B cell (primary cell): ENCODE measurements around the gene RAP1GAP2. TPM values are rescaled to one million over a fixed set of nuclear protein-coding genes. Genes with fewer than 3 reads are reported as not detected.
A peak's percentile ranks its signal among the peaks of the same experiment; 100 is the strongest.
"Not testable (repeated sequence)": the region's sequence is repeated elsewhere in the genome, so short reads cannot be mapped to it uniquely, and the experiment has no call there.

Source experiments
- ATAC-seq: fragments of 200-7000 bp; cut with Tn5 transposase; one replicate; pipeline ENCODE4 v1.10.0; 2021; ENCODE audit warnings: low read depth, mild to moderate bottlenecking, moderate number of reproducible peaks, moderate library complexity
- CTCF ChIA-PET: fragments of 350-600 bp; sonication (Branson Sonifier 250); formaldehyde crosslinking; loops from one replicate; lab custom pipeline; 2021; ENCODE audit warnings: antibody characterized with exemption, inconsistent platforms; lab: Charles Lee
- POLR2A ChIA-PET: fragments of 350-600 bp; sonication (Branson Sonifier 250); formaldehyde crosslinking; loops from one replicate; lab custom pipeline; 2021; ENCODE audit warnings: antibody characterized with exemption; lab: Charles Lee
- DNase-seq: peaks from one replicate; pipeline ENCODE4 v3.0.0; 2013
- H2AFZ ChIP-seq: 2 replicates; pipeline ENCODE4 v1.6.1; 2012; ENCODE audit warnings: mild to moderate bottlenecking, low read depth, low read length; ENCODE audit not compliant: insufficient read depth, poor library complexity, severe bottlenecking
- H3K27ac ChIP-seq, 2 donors: 1 replicate in 1 of 2; 2 replicates in 1 of 2; pipeline ENCODE4 v1.5.1; 2012 to 2013; ENCODE audit warnings: low read length in 2 of 2, mild to moderate bottlenecking in 2 of 2, moderate library complexity in 1 of 2
- H3K27me3 ChIP-seq, 4 experiments: fragments of 200-600 bp in 1 of 4; sonication (generic) in 1 of 4; replicated peaks in 1 of 4; 1 replicate in 2 of 4; 2 replicates in 2 of 4; pipeline versions ENCODE4 v1.6.1 to v1.7.0; 2013 to 2016; ENCODE audit warnings: low read length in 3 of 4, mild to moderate bottlenecking in 2 of 4, mixed read lengths in 1 of 4, moderate library complexity in 1 of 4; ENCODE audit not compliant: insufficient read depth in 4 of 4, control insufficient read depth in 3 of 4; ENCODE audit errors: control extremely low read depth in 1 of 4
- H3K36me3 ChIP-seq, 2 experiments: replicated peaks in 1 of 2; 1 replicate in 1 of 2; 2 replicates in 1 of 2; pipeline versions ENCODE4 v1.6.1 to v1.7.1; 2013; ENCODE audit warnings: low read length in 1 of 2; ENCODE audit not compliant: insufficient read depth in 2 of 2, control insufficient read depth in 1 of 2; ENCODE audit errors: control extremely low read depth in 1 of 2, extremely low read depth in 1 of 2
- H3K4me1 ChIP-seq, 2 donors: fragments of 200-600 bp in 1 of 2; sonication (generic) in 1 of 2; 1 replicate in 1 of 2; 2 replicates in 1 of 2; pipeline versions ENCODE4 v1.5.1 to v1.6.1; 2013 to 2017; ENCODE audit warnings: low read length in 2 of 2; ENCODE audit not compliant: control insufficient read depth in 2 of 2, insufficient read depth in 2 of 2
- H3K4me2 ChIP-seq: replicated peaks from 2 replicates; pipeline ENCODE3; 2012; ENCODE audit warnings: mild to moderate bottlenecking, low read depth, low read length; ENCODE audit not compliant: poor library complexity, severe bottlenecking
- H3K4me3 ChIP-seq, 5 experiments: fragments of 200-600 bp in 1 of 5; sonication (generic) in 1 of 5; 1 replicate in 3 of 5; 2 replicates in 2 of 5; pipeline versions ENCODE4 v1.5.1 to v1.7.0; 2011 to 2016; ENCODE audit warnings: low read length in 4 of 5, mild to moderate bottlenecking in 4 of 5, low read depth in 2 of 5, control low read depth in 1 of 5, moderate library complexity in 1 of 5; ENCODE audit not compliant: insufficient read depth in 1 of 5; ENCODE audit errors: control extremely low read depth in 1 of 5, extremely low read depth in 1 of 5
- H3K79me2 ChIP-seq: fragments of 200-600 bp; sonication (generic); one replicate; pipeline ENCODE4 v1.6.0; 2016; ENCODE audit warnings: low read length; ENCODE audit not compliant: control insufficient read depth, insufficient read depth
- H3K9ac ChIP-seq: fragments of 200-600 bp; sonication (generic); 2 replicates; pipeline ENCODE4 v1.6.1; 2017; ENCODE audit warnings: mild to moderate bottlenecking, low read length, moderate library complexity
- H3K9me3 ChIP-seq, 3 donors: one replicate each; pipeline versions ENCODE4 v1.6.1 to v1.7.1; 2013; ENCODE audit warnings: low read length in 2 of 3; ENCODE audit not compliant: control insufficient read depth in 2 of 3, insufficient read depth in 1 of 3; ENCODE audit errors: control extremely low read depth in 1 of 3
- H4K20me1 ChIP-seq: 2 replicates; pipeline ENCODE4 v1.6.0; 2012; ENCODE audit warnings: mild to moderate bottlenecking, low read length; ENCODE audit not compliant: insufficient read depth, control insufficient read depth, poor library complexity, severe bottlenecking
- H3K27ac Mint-ChIP-seq: one replicate; pipeline ENCODE4 v1.8.0; 2021; ENCODE audit warnings: mixed read lengths
- H3K27me3 Mint-ChIP-seq: one replicate; pipeline ENCODE4 v1.8.0; 2021; ENCODE audit warnings: mixed read lengths
- H3K4me1 Mint-ChIP-seq: one replicate; pipeline ENCODE4 v1.8.0; 2021; ENCODE audit warnings: mixed read lengths
- H3K4me3 Mint-ChIP-seq: one replicate; pipeline ENCODE4 v1.8.0; 2021; ENCODE audit warnings: mixed read lengths
- H3K9me3 Mint-ChIP-seq: one replicate; pipeline ENCODE4 v1.8.0; 2022; ENCODE audit warnings: mixed read lengths; ENCODE audit not compliant: insufficient read depth
- CTCF ChIP-seq: fragments of 200-600 bp; IDR thresholded peaks from one replicate; pipeline ENCODE4 v1.8.0; 2022; ENCODE audit warnings: antibody characterized with exemption, mild to moderate bottlenecking
- EZH2 ChIP-seq: IDR thresholded peaks from 2 replicates; pipeline ENCODE4 v1.6.1; 2012; ENCODE audit warnings: borderline replicate concordance, low read depth, mild to moderate bottlenecking, moderate library complexity, low read length; ENCODE audit not compliant: insufficient read depth, poor library complexity, severe bottlenecking
- WGBS: methylation state at CpG from one replicate; pipeline ENCODE4 v1.1.5; 2013; ENCODE audit warnings: missing lambda C conversion rate; ENCODE audit not compliant: insufficient coverage; 5-methylcytosine and 5-hydroxymethylcytosine counted together
- intact Hi-C: fragments of 100-400 bp; cut with micrococcal nuclease; formaldehyde crosslinking; loops from one replicate; pipeline ENCODE4 v1.10.0; 2022
- polyA plus RNA-seq: library from polyadenylated mRNA; depleted of rRNA; stranded (reverse); fragments of >200 nt; gene quantifications from 2 replicates; pipeline ENCODE4 v1.2.3, GENCODE V29; 2012
- total RNA-seq, 2 donors: library from RNA; stranded (reverse); fragments of 120-200 nt in 1 of 2; gene quantifications; 1 replicate in 1 of 2; 2 replicates in 1 of 2; pipeline versions ENCODE4 v1.2.3 to v1.2.4, GENCODE V29; 2013 to 2022

Gene RAP1GAP2
- total and polyA plus RNA-seq, 2 donors (not counting 1 experiment from before 2014, with no cell fraction given): 14.9 to 16.4 TPM

GRCh38 chr17:3049705-3050295, 253.6 kb downstream of the RAP1GAP2 start:
- 100% methylated on average over 7 of the region's 8 CpGs for whole genome bisulfite sequencing
- no peak for TF ChIP-seq CTCF
- TF ChIP-seq EZH2: no peak
- no peaks in the 10 kb centered on the region for H3K27me3 Mint-ChIP-seq
- H2AFZ ChIP-seq: peak overlapping the region; percentile 88
- intact Hi-C loops: loop anchor here (1.0 to 5.0 kb wide), 4 partner anchors 47 to 688 kb away; partner anchors contain the start of genes CTNS and SHPK
- H3K4me2 ChIP-seq: peak overlapping the region; percentile 79
- DNase-seq: no peak
- H3K27me3 ChIP-seq: no peaks in the 10 kb centered on the region
- H3K27ac Mint-ChIP-seq: no peak overlapping the region
- no peaks in the 10 kb centered on the region for H3K9me3 Mint-ChIP-seq
- ChIA-PET POLR2A (interaction anchor here (0.6 kb wide), 1 partner anchor 43 kb away, joined by 3 read pairs; no protein-coding TSS in a partner anchor), CTCF (interaction anchor here (0.7 to 1.8 kb wide), 6 partner anchors 36 to 687 kb away, joined by 3 to 14 read pairs (median 4); partner anchors contain the start of genes CTNS and SHPK)
- peak overlapping the region; percentile 93 for H3K4me3 Mint-ChIP-seq
- ATAC-seq: no peak
- peak overlapping the region in 2 of 5 experiments; percentile 65 to 76 for H3K4me3 ChIP-seq
- peak overlapping the region; percentile 66 for H3K9ac ChIP-seq
- H3K9me3 ChIP-seq: no peaks in the 10 kb centered on the region
- no peaks in the 10 kb centered on the region for H4K20me1 ChIP-seq
- H3K79me2 ChIP-seq: no peaks in the 10 kb centered on the region
- no peak overlapping the region for H3K27ac ChIP-seq
- no peaks in the 10 kb centered on the region for H3K36me3 ChIP-seq
- peaks cover 6 to 13% of the 10 kb centered on the region in 2 donors for H3K4me1 ChIP-seq
- peaks cover 7% of the 10 kb centered on the region for H3K4me1 Mint-ChIP-seq

GRCh38 chr17:3054868-3055267, 258.6 kb downstream of the RAP1GAP2 start:
- H3K79me2 ChIP-seq, H2AFZ ChIP-seq, H3K4me1 ChIP-seq, H3K27me3 Mint-ChIP-seq, POLR2A ChIA-PET, intact Hi-C loops, H4K20me1 ChIP-seq, H3K9me3 Mint-ChIP-seq, ATAC-seq, H3K27ac ChIP-seq, H3K9me3 ChIP-seq, H3K4me3 Mint-ChIP-seq, H3K27ac Mint-ChIP-seq, H3K4me2 ChIP-seq, H3K36me3 ChIP-seq, H3K9ac ChIP-seq, H3K4me3 ChIP-seq, CTCF ChIA-PET, H3K27me3 ChIP-seq, H3K4me1 Mint-ChIP-seq, DNase-seq: not testable (repeated sequence)
- no CpG with 5 or more reads among the region's 2 CpGs for WGBS

GRCh38 chr17:3062824-3063377, 266.7 kb downstream of the RAP1GAP2 start:
- H3K27me3 ChIP-seq, H3K9me3 Mint-ChIP-seq, H3K9me3 ChIP-seq, CTCF ChIA-PET, H3K27ac ChIP-seq, H3K4me2 ChIP-seq, H3K4me3 ChIP-seq, H3K79me2 ChIP-seq, H3K4me1 Mint-ChIP-seq, H3K27ac Mint-ChIP-seq, DNase-seq, H3K9ac ChIP-seq, H2AFZ ChIP-seq, intact Hi-C loops, H3K36me3 ChIP-seq, H4K20me1 ChIP-seq, ATAC-seq, H3K4me3 Mint-ChIP-seq, H3K27me3 Mint-ChIP-seq, POLR2A ChIA-PET, H3K4me1 ChIP-seq: not testable (repeated sequence)
- 93% methylated on average over 3 of the region's 8 CpGs for WGBS
